CD4-positive, alpha-beta T cell treated with Interleukin-21 for 1 hour (primary cell): ENCODE measurements around the gene LMBRD2.
"Not testable (repeated sequence)": the region's sequence is repeated elsewhere in the genome, so short reads cannot be mapped to it uniquely, and the experiment has no call there.

Experiments
- DNase-seq: peaks from one replicate; pipeline ENCODE4 v3.0.0-alpha.2; 2020

LMBRD2 gene

DNA sequence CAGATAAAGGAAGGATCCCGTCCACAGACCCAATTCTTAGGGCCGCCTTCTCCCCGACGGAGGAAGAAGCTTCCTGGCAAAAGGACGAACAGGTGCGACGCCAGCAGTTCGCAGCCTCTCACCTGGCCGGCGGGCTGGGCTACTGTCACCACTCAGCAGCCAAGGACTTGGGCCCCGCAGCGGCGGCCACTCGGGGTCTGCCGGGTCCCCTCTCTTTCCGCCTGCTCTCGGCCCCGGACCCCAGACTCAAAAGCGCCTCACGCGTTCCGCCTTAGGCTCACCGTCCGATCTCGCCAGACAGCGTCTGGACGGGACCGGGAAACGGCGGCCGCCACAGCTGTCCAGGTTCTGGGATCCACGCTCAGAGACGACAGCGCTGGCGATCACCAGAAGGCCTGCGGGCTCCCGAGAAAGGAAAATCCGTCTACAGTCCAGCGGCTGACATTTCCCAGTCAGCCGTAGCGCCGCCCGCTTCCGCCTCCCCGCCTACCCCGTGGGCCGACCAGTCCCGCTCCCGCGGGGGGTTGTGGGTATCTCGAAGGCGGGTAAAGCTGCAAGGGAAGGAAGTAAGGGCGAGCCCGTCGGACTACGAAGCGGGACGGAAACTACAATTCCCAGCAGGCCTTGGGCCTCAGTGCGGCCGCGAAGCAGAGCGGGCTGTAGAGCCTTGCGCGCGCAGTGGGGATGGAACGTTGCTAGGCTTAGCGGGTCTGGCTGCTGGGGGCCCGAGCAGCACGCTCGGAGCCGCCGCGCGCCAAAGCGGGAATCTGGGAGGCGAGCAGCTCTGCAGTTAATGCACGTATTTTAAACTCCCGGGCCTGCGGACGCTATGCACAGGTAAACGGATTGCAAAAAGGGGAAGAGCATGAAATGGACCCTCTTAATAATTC lies at the start of gene LMBRD2, which contains the start of gene SKP2:
Gene LMBRD2 (minus strand): TSS at position 454 of the 890 bp plus-strand sequence. CDS start 8,538 bp downstream, outside the sequence.
Gene SKP2 (plus strand): TSS at position 678 of the 890 bp plus-strand sequence. CDS start 152 bp downstream, at position 830.
- DNase-seq: peak; percentile 97

DNA sequence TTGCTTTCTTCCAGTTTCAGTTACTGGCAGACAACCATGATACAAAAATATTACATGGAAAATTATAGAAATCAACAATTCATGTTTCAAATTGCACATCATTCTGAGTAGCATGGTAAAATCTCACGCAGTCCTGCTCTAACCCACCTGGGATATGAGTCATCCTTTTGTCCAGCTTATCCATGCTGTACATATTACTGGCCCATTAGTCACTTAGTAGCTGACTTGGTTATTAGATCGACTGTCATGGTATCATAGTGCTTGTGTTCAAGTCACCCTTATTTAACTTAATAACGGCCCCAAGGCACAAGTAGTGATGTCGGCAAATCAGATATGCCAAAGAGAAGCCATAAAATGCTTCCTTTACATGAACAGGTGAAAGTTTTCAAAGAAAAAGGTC lies 48.8 kb upstream of the LMBRD2 start:
- DNase-seq: no peak

DNA sequence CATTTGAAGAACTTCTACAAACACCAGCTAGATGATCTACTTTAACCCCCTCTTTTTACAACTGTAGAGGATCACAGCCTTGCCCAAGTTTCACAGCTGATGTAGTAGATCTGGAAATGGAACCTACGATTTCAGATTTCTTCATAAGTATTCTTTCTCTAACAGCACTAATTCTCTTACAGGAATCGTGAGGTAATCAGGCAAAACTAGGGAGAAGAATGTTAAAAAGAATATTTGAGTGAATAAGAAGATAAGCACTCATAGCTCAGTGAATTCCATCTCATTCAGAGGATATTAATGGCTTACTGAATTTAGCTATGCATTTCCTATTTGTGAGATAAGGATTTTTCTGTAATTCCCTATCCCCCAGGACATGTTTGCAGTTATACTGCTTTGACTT lies 47.9 kb upstream of the LMBRD2 start:
- DNase-seq: no peak

DNA sequence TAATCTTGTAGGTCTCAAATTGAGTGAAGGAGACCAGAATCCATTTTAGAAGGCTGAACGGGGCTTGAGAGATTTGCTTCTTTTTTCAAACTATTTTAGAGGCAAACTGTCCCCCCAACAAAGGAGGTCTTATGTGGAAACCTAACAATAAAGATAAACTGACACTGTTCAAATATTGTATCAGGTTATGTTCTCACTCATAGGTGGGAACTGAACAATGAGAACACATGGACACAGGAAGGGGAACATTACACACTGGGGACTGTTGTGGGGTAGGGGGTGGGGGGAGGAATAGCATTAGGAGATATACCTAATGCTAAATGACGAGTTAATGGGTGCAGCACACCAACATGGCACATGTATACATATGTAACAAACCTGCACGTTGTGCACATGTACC lies 47.1 kb upstream of the LMBRD2 start:
- not testable (repeated sequence) for DNase-seq

DNA sequence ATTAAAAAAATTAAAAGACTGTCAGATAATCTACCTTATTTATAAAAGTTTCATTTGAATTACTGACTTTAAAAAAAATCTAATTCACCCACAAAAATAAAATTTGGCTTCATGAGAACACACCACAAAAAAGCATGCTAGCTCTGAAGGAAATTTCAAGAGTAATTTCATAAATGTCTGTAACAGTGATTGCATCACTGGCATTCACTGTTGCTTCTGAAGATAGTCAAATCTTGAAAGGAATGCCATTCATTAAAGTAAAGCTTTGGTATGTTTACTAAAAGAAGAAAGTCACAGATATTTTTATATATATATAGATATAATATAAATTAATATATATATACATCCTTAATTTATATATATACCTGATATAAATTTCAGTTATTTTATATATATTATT lies 46.6 kb upstream of the LMBRD2 start:
- no peak for DNase-seq

DNA sequence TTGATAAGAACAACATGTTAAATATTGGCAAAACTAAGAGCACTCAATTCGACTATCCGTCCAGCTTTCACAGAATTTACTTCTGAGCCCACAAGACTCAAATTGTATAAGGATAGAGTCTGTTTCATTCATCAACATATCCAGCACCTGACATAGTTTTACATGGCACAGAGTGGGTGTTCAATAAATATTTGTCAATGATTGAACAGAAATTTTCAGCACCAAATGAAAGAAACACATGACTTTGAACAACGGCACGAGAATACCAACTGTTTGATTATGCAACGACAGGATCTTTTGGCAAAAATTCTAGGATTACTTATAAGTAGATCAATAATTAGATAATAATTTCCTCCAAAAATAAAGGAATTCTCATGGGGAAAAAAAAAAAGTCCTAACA lies 42.1 kb upstream of the LMBRD2 start:
- no peak for DNase-seq

DNA sequence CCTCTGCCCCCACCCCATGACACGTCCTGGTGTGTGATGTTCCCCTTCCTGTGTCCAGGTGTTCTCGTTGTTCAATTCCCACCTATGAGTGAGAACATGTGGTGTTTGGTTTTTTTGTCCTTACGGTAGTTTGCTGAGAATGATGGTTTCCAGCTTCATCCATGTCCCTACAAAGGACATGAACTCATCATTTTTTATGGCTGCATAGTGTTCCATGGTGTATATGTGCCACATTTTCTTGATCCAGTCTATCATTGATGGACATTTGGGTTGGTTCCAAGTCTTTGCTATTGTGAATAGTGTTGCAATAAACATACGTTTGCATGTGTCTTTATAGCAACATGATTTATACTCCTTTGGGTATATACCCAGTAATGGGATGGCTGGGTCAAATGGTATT lies 32.7 kb upstream of the LMBRD2 start:
- DNase-seq: not testable (repeated sequence)

DNA sequence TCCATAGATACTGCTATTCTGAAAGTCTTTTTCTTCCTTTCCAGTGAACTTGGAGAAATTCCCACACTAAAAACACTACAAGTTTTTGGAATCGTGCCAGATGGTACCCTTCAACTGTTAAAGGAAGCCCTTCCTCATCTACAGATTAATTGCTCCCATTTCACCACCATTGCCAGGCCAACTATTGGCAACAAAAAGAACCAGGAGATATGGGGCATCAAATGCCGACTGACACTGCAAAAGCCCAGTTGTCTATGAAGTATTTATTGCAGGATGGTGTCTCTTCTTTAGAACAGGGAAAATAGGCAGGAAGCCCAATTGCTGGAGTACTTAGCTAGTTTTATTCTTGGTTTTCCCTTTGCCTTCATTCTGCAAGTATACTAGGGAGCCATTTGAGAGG lies 30.1 kb upstream of the LMBRD2 start:
- no peak for DNase-seq

DNA sequence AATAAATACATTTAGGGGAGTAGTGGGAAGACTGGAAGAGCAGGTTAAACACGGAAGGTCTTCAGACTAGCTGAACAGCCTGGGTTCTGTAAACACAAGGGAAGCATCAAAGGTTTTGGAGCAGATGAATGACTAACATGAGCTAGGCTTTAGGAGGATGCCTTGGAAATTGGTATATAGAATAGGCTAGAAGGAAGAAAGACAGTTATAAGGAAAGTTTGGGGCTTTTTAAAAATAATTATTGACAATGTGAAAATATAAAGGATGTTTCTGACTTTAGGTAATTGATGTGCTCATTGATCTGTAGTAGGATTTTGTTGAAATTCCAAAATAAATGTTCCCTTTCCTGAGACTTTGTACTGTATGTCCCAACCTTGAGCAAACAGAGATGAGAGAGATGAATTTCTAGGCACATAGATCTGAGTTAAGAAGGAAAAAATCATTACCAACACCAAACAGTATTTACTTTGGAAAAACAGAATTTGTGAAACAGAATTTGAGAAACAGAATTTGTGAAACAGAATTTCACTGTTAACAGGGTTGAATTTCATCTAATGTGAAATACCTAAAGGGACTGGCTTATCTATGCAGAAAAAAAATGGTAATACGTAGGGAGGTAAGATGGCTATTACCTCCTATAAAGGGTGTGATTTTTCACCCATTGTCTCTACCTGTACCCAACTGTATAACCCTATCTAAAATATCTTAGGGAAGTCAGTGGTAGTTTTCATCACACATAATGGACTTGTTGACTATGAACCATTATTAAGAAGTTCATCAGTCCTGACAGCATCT lies 29.1 kb upstream of the LMBRD2 start:
- no peak for DNase-seq

DNA sequence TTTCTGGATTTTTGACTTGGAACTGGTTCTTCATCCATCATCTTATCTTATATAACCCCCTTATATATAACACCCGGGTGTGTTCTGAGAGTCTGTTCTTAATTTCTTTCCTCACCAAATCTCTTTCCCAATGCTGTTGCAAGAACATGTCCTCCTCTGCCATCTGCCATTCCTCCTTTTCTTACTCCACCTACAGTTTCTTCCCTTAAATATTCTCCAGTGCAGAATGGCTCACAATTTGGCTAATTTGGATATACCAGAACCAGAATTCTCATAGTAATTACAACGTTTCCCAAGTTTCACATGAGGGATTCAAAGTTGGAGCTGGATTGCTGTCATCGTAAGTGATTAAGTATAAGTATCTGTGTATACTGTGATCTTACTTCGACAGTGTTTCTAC lies 28.3 kb upstream of the LMBRD2 start:
- DNase-seq: no peak

DNA sequence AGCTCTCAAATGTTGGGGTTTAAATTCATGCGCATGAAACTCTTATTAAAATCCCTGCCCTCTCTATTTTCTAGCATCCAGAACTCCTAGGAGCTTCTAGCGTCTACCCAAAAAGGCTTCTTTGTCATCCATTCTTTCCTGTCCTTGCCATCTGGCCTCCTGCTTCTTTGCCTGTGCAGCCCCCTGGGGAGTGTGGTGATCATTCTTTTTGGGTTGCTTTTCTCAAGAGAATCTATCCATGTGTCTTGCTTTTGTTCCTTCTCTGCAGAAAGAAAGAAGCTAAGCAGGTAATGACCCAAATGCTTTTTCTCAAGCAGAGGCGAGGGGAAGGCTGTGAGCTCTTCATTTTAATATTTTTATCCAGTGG lies 26.8 kb upstream of the LMBRD2 start:
- DNase-seq: no peak

DNA sequence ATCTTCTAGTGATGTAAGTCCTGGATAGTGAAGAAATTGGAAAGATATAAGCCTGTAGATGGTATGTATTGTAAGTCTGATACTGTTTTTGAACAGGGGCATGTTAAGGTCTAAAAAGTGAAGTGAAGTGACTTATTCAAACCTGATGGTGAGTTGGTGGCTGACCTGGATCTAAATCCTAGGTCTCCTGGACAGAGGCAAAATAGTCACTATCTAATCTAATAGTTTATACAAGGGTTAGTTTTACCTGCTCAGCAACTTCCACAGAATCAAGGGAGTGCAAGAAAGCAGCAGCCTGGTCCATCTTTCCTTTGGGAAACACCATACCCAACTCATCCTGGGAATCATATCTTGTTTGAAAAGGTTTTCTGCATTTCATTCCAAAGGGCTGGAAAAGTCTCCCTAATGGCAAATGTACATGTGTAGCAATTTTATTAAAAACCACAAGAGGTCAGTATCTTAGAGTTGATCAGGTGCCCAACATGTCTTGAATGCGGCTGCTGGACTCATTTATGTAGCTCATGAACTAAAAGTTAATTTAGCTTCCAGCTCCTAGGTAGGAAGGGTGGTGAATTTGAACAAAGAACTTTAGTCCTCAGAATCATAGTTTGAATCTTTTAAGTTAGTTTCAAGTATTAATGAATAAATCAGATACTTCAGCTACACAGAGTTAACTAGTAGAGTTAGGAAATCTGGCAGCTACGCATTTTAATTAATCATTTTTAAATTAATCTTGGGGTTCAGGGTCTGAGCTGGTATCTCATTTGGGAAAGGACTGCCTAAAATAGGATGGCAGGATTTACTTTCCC lies 26.2 kb upstream of the LMBRD2 start:
- no peak for DNase-seq

DNA sequence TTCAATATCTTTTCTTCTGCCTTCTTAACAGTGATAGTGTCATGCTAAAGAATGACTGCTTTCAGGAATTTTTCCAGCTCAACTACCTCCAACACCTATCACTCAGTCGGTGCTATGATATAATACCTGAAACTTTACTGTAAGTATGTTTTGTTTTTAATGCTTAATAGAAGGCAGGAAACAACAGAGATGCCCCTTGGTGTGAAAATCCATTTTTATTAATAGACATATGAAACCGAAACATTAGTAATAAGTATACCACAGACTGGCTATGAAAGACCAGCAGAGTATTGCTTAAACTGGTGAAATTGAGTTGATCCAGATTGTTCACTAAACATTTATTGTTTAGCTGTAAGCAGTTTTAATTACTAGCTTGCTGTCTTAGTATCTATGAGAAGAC lies 25.5 kb upstream of the LMBRD2 start:
- no peak for DNase-seq

DNA sequence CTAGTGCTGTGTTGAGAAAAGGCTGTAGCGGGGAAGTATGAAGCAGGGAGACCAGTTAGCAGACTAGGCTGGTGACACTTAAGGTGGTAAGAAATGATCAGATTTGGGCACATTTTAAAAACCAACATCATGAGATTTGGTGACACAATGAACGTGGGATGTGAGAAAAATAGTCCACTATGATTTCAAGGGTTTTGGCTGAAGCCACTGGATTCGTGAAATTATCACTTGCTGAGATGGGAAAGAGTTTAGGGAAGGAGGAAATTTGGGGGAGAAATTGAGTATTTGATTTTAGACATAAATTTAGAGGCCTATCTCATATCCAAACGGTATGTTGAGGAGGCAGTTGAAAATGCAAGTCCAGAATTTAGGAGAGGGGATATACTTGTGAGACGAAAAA lies 23.4 kb upstream of the LMBRD2 start:
- no peak for DNase-seq

DNA sequence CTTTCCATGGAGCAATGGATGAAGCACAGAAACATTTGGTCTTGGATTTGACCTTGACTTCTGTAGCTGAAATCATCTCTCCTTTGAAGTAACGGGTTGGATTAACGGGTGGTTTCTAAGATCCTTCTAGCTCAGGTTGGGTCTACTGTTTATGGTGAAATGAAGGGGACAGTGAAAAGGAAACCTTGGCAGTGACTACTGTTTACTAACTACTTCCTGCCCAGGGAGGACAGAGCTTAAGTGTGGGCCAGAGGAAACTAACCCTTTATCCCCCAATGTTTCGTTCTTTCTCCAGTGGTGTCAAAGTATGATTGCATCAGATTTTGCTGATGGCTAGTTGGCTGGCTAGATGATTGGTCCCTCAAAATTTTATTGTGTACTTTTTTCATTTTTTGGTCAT lies 22.4 kb upstream of the LMBRD2 start:
- no peak for DNase-seq

DNA sequence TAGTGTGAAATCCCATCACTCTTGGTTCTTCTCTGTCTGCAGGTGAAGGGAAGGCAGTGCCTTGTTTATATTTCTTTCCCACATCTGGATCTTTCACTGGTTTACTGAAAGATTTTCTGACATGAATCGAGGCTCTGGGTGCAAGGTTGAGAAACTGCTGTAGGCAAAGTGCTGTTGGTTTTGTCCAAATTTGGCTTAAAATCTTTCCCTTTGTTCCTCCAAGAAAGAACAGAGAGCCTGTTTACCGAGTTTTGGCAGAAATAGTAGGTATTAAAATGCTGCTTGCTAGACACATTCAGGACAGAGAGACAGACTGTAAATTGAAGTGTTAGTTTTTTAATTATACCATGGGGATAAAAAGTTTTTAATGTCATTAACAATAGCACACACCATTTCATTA lies 21.7 kb upstream of the LMBRD2 start:
- no peak for DNase-seq

DNA sequence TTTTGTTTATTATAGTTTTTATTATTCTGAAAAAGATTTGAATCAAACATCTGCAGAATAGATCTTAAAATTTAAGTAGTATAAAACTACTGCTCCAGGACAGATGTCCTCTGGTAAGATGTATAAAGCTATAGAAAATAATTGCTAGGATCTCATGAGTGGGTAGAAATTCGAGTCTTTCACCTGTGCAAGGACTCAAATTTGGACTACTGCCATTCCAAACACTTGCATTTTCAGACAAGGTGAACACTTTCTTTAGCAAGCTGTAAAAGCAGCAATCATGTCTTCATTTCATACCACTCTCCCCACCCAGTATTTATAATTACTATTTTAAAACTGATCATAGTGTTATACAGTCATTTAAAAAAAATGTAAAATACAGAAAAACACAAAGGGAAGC lies 20.9 kb upstream of the LMBRD2 start:
- no peak for DNase-seq

DNA sequence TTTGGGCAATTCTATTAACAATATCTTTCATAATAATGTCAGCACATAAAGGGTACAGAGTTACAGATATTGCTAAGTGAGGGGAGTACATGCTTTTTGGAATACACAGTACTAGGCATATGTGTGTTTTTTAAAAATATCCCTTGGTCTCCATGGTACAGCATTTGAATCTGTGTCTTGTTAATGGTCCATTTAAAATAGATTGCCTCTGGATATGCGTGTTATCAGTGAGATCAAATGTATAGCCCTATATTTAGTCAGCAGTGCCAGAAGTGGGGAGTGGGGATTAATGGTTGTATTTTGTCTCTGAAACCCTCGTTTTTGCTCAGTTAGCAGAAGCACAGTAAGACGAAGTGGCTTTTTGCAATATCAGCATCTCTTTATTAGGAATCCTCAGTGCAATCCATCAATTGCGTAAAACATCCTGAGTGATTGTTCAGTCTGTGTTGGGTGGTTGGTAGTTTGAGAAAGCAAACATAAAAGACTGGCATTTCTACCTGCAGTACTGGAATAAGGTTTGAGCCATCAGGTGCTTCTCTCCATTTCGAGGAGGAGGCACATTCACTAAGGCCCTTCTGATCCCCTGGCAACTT lies 19.2 kb upstream of the LMBRD2 start:
- no peak for DNase-seq

DNA sequence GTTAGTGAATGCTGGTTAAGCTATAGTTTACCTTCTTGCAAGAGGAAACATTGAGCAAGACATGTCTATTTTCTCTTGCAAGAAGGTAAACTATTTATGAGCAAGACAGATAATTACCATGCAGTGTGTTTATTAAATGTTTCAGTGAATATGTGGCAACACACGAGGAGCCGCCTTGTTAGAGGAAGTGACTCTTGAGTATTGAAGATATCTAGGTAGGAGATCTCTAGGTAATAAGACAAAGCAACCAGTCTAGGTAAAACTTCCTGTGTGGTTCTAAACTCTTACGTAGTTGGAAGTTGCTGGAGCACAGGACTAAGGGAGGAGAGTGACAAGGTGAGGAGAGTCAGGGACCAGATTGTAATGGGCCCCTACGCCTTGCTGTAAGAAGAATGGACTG lies 17.1 kb upstream of the LMBRD2 start:
- DNase-seq: peak; percentile 14

DNA sequence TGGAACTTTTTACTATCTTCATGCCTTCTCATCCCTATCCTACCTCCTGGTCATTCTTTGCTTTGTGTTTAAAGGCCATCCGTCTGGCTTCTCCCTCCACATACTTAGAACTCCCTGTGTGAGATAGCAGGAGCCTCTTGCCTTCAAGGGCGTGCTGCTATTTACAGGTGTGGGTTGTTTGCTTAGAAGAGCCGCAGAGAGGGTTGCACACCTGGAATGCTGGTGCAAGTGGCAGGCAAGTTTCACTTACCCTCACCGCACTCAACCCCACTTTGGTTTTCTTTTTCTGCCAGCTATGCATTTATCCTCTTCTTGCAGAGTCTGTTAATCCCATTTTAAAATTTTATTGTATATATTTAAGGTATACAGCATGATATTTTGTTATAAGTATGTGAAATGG lies 12.8 kb upstream of the LMBRD2 start:
- DNase-seq: no peak

DNA sequence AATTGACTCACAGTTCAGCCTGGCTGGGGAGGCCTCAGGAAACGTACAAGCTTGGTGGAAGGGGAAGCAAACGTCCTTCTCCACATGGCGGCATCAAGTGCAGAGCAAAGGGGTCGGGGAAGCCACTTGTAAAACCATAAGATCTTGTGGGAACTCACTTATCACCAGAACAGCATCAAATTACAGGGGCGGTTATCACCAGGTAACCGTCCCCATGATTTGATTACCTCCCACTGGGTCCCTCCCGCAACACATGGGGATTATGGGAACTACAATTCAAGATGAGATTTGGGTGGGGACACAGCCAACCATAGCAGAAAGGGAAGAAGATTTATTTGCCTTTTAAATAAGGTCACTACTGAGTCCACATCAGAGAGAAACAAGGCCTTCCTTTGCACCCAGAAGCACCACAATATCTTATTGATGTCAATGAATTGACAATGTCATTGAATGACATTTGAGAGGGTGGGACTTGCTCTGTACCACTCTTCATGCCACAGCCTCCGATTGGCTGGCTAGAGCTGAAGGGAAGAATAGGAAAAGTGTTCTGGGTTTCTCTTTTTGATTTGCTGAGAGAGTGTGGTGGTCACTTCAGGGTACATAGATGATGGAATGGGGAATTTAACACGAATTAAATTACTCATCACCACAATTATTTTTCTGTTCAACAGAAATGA lies 11.3 kb upstream of the LMBRD2 start:
- no peak for DNase-seq

DNA sequence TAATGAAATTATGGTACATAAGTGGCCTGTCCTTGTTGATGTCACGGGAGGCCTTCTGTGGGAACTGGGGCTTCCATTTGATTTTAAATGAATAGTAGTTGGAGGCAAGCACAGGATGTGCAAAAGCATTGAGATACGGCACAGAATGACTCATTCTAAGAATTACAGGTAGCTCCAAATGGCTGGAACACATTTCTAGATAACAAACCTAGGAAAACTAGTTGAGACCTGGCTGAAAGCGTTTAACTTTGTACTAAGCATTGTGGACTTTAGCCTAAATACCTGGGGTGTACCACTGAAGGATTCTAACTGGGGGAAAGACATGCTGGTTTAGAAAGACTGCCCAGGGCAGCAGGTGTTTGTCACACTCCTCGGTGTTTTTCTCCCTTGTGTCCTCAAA lies 9.7 kb upstream of the LMBRD2 start:
- DNase-seq: no peak
